GM13976 (cell line): ENCODE measurements around the gene BLOC1S1.

Source experiments
- DNase-seq: peaks from one replicate; pipeline ENCODE4 v3.0.0; 2012; ENCODE audit warnings: low spot score
- CTCF ChIP-seq: IDR thresholded peaks from 2 replicates; pipeline ENCODE4 v1.5.1; 2012; ENCODE audit warnings: borderline replicate concordance, mild to moderate bottlenecking; ENCODE audit not compliant: insufficient read depth; ENCODE audit errors: extremely low read depth, missing control alignments, control extremely low read depth
- in situ Hi-C: fragments of 300-500 bp; cut with MboI; formaldehyde crosslinking; loops from one replicate; pipeline ENCODE4 v1.12.0; 2022; ENCODE audit warnings: low sequenced_read_pairs, mixed read lengths, inconsistent platforms; ENCODE audit not compliant: unreplicated experiment

The BLOC1S1 gene

GRCh38 chr12:55698241-55698955 is 17.4 kb upstream of the BLOC1S1 start:
- DNase-seq: no peak
- TF ChIP-seq CTCF: no peak
- in situ Hi-C loops: no loop called here

- in situ Hi-C loops: no loop called here
- no peak for TF ChIP-seq CTCF
- no peak for DNase-seq
Measured at GRCh38 chr12:55698965-55699364, 16.9 kb upstream of the BLOC1S1 start.

GRCh38 chr12:55699471-55700055 is 16.3 kb upstream of the BLOC1S1 start:
- in situ Hi-C loops: no loop called here
- no peak for TF ChIP-seq CTCF

GRCh38 chr12:55700255-55701018 is 15.4 kb upstream of the BLOC1S1 start:
- no peak for DNase-seq
- TF ChIP-seq CTCF: no peak

More at GRCh38 chr12:55699471-55700055, 16.3 kb upstream of the BLOC1S1 start:
- DNase-seq: no peak

GRCh38 chr12:55702861-55703260 is 13.0 kb upstream of the BLOC1S1 start:
- in situ Hi-C loops: no loop called here
- DNase-seq: no peak
- TF ChIP-seq CTCF: no peak

More at GRCh38 chr12:55700255-55701018, 15.4 kb upstream of the BLOC1S1 start:
- in situ Hi-C loops: no loop called here

- TF ChIP-seq CTCF: no peak
- in situ Hi-C loops: no loop called here
- no peak for DNase-seq
Measured at GRCh38 chr12:55703288-55703687, 12.6 kb upstream of the BLOC1S1 start.
